ENCODE results near the gene ABHD16A.

ABHD16A gene

DNA sequence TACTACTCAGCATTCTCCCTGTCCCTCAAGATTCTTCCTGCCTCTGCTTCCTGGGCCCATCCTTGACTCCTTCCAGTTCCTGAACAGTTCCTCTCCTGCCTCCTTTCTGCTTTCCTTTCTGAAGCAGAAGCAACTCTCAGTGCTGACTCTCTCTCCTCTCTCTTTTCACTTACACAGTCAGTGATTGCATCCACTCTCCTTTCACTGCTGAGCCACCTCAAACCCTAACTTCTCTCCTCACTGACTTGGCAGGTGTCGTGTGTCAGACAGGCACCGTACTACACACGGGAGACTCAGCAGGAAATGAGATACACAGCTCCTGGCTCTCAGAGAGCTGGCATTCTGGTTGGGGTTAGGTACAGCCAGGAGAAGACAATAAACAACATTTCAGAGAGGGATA, 5.6 kb downstream of the ABHD16A start:
- H3K4me3 ChIP-seq (ENCODE audit: control insufficient read depth, low read depth, low read length) = no peak overlapping the region
- TF ChIP-seq, protein P1, sequence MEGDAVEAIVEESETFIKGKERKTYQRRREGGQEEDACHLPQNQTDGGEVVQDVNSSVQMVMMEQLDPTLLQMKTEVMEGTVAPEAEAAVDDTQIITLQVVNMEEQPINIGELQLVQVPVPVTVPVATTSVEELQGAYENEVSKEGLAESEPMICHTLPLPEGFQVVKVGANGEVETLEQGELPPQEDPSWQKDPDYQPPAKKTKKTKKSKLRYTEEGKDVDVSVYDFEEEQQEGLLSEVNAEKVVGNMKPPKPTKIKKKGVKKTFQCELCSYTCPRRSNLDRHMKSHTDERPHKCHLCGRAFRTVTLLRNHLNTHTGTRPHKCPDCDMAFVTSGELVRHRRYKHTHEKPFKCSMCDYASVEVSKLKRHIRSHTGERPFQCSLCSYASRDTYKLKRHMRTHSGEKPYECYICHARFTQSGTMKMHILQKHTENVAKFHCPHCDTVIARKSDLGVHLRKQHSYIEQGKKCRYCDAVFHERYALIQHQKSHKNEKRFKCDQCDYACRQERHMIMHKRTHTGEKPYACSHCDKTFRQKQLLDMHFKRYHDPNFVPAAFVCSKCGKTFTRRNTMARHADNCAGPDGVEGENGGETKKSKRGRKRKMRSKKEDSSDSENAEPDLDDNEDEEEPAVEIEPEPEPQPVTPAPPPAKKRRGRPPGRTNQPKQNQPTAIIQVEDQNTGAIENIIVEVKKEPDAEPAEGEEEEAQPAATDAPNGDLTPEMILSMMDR (IDR thresholded peaks at IDR 0.05; ENCODE audit: control insufficient read depth, insufficient read depth, low read depth, low read length, missing control alignments) = no peak

DNA sequence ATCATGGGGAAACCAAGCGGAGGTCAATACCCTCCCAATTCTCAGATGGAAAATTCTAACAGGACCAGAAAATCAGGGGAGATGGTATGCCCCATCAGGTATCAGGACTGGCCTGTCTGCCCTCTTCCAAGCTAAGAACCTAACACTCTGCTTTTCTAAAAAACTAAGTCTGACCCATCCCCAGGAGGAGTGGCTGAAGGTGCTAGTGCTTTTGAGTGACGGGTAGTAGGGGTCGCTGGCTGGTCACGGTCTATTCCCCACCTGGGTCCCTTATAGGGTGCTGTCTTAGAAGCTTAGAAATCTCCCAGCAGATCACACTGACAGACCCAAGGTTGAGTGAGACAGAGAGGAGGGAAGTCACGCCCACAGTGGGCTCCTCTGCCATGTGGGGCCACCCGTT, 9.6 kb downstream of the ABHD16A start:
- H3K4me3 ChIP-seq (ENCODE audit: control insufficient read depth, low read depth, low read length) = no peak overlapping the region
- DNase-seq (ENCODE audit: low read depth) = no peak
- TF ChIP-seq, protein P1 (IDR thresholded peaks at IDR 0.05; ENCODE audit: control insufficient read depth, insufficient read depth, low read depth, low read length, missing control alignments) = no peak

More for the DNA sequence above, 5.6 kb downstream of the ABHD16A start:
- no peak for DNase-seq (ENCODE audit: low read depth)

DNA sequence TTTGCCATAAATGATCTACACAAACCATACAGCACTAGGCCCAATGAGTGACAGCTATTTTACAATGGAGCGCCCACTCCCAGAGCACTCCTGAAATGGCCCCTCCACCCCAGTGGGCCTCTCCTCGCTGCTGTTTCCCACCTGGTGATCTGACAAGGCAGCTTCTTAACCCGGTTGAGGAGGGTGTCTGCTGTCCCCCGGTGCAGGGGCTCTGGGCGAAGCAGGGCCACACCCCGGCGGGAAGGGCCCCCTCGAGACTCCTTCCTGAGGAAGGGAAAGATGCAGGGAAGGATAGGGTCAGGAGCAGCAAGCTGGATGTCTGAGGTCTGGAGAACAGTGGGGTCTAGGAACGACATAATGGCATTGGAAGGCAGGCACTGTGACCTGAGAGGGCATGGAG, 10.2 kb downstream of the ABHD16A start:
- DNase-seq (ENCODE audit: low read depth) = no peak
- H3K4me3 ChIP-seq (ENCODE audit: control insufficient read depth, low read depth, low read length) = no peak overlapping the region
- TF ChIP-seq, protein P1 (IDR thresholded peaks at IDR 0.05; ENCODE audit: control insufficient read depth, insufficient read depth, low read depth, low read length, missing control alignments) = no peak

DNA sequence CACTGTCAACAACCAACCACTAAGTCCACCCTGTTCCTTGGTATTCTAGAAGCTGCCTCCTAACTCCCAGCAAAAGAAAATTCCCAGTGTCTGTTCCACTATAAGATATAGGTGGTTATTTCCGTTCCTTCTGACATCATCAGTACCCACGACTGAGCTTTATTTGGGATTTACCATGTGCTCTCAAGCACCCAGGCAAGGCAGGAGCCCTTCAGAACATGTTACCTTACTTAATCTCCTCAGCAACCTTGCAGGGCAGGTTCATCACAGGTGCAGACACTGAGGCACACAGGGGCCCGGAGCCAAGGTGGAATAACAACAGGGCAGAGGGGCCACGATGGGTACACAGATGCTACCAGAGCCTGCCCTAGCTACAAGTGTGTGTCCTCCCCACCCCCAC, 10.8 kb downstream of the ABHD16A start:
- TF ChIP-seq, protein P1 (IDR thresholded peaks at IDR 0.05; ENCODE audit: control insufficient read depth, insufficient read depth, low read depth, low read length, missing control alignments) = no peak
- no peak for DNase-seq (ENCODE audit: low read depth)
- no peak overlapping the region for H3K4me3 ChIP-seq (ENCODE audit: control insufficient read depth, low read depth, low read length)

DNA sequence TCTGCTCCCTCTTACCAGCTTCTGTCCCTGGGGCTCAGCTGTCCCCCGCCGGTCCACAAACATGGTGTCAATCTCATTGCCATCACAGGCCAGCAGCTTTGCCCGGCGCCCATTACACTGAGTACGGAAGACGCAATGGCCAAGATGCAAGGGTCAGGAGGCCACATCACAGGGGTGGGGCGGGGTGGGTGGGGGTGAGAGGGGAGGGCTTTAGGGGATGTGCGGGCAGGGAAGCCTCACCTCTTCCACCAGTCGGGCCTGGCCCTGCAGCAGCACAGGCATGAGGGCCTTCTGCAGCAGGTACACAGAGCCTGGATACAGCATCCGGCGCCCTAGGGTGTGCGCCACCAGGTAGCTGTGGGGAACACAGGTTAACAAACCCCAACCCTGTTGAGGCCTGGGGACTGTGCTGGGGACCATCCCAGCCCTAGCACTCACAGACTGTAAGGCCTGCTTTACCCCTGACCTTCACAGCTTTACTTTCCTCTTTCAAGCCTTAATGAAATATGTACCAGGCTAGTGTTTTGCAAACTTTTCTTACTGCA, 11.5 kb downstream of the ABHD16A start:
- H3K4me3 ChIP-seq (ENCODE audit: control insufficient read depth, low read depth, low read length) = no peak overlapping the region
- TF ChIP-seq, protein P1 (IDR thresholded peaks at IDR 0.05; ENCODE audit: control insufficient read depth, insufficient read depth, low read depth, low read length, missing control alignments) = no peak
- no peak for DNase-seq (ENCODE audit: low read depth)

DNA sequence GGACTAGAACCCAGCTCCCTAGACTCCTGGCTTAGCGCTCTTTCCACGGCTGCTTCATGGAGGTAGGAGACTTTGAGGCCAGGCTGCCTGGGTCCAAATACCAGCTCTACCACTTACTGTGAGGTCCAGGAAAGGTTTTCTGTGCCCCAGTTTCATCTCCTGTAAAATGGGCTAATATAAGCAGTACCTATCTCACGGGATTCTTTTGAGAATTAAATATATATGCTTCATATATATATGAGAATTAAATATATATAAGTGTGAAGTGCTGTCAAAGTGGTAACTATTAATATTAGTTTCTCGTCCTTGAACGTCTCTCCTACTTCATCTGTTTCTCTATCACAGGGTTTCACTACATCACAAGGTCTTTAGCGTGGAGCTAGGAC, 12.1 kb downstream of the ABHD16A start:
- no peak for DNase-seq (ENCODE audit: low read depth)
- TF ChIP-seq, protein P1 (IDR thresholded peaks at IDR 0.05; ENCODE audit: control insufficient read depth, insufficient read depth, low read depth, low read length, missing control alignments) = no peak
- H3K4me3 ChIP-seq (ENCODE audit: control insufficient read depth, low read depth, low read length) = no peak overlapping the region

Data from AG09309 (cell line).